Measurements from ENCODE around the gene SULF2. TPM values are rescaled to one million over a fixed set of nuclear protein-coding genes. Genes with fewer than 3 reads are reported as not detected.

Gene SULF2
- total RNA-seq, 3 donors from 2014 or later = 36.3 to 62.5 (median 58.0) TPM

DNA sequence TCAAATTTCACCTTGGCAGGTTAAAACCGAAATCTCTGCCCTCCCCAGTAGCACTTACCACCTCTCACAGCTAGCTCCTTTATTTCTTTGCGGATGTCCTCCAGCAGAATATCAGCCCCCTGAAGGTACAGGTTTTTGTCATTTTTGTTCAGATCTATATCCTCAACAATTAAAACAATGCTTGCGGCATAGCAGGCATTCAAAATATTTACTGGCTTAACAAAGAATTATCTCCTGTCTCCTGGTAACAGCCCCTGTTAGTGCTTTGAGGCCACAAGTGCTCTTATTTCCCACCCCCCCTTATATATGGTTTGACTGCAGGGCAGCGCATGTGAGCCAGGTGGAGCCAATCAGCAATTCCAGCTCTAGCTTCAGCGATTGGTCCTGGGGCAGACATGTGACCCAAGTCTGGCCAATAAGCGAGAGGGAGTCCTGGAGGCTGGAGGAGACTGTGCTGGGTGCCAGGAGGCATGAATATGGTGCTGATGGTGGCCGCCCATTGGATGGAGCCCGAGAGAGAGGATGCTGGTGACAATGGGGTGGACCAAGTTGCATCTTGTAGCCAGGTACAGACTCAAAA lies 21.0 kb downstream of the SULF2 start:
- intact Hi-C loops (cut with DNase I; ENCODE audit: low total_unique reads) = no loop called here
- no peak for TF ChIP-seq POLR2A (IDR thresholded peaks at IDR 0.05)
- TF ChIP-seq POLR2AphosphoS5 (IDR thresholded peaks at IDR 0.05) = no peak
- TF ChIP-seq CTCF (IDR thresholded peaks at IDR 0.05) = no peak
- H3K9me3 ChIP-seq = no peaks in the 10 kb centered on the region
- DNase-seq (ENCODE audit: low spot score in 2 of 2) = no peak
- no peak overlapping the region for H3K4me3 ChIP-seq
- H3K27me3 ChIP-seq = no peaks in the 10 kb centered on the region
- H3K27ac ChIP-seq = no peak overlapping the region
- no peaks in the 10 kb centered on the region for H3K36me3 ChIP-seq
- H3K4me1 ChIP-seq = no peaks in the 10 kb centered on the region

GRCh38 chr20:47762699-47763268 lies 22.5 kb downstream of the SULF2 start:
- TF ChIP-seq CTCF (IDR thresholded peaks at IDR 0.05) = no peak
- no peak for TF ChIP-seq POLR2A (IDR thresholded peaks at IDR 0.05)
- no peak for TF ChIP-seq POLR2AphosphoS5 (IDR thresholded peaks at IDR 0.05)
- no peaks in the 10 kb centered on the region for H3K27me3 ChIP-seq
- H3K36me3 ChIP-seq = no peaks in the 10 kb centered on the region
- no peak overlapping the region for H3K27ac ChIP-seq
- H3K9me3 ChIP-seq = no peaks in the 10 kb centered on the region
- DNase-seq (ENCODE audit: low spot score in 2 of 2) = no peak
- intact Hi-C loops (cut with DNase I; ENCODE audit: low total_unique reads) = no loop called here
- H3K4me3 ChIP-seq = no peak overlapping the region
- H3K4me1 ChIP-seq = no peaks in the 10 kb centered on the region

GRCh38 chr20:47761482-47762047 lies 23.7 kb downstream of the SULF2 start:
- intact Hi-C loops (cut with DNase I; ENCODE audit: low total_unique reads) = no loop called here
- Histone ChIP-seq H3K27me3 (no peaks in the 10 kb centered on the region), H3K4me1 (no peaks in the 10 kb centered on the region), H3K36me3 (no peaks in the 10 kb centered on the region), H3K9me3 (no peaks in the 10 kb centered on the region), H3K4me3 (no peak overlapping the region), H3K27ac (no peak overlapping the region)
- TF ChIP-seq POLR2A (IDR thresholded peaks at IDR 0.05) = no peak
- TF ChIP-seq POLR2AphosphoS5 (IDR thresholded peaks at IDR 0.05) = no peak
- no peak for TF ChIP-seq CTCF (IDR thresholded peaks at IDR 0.05)
- DNase-seq (ENCODE audit: low spot score in 2 of 2) = no peak

DNA sequence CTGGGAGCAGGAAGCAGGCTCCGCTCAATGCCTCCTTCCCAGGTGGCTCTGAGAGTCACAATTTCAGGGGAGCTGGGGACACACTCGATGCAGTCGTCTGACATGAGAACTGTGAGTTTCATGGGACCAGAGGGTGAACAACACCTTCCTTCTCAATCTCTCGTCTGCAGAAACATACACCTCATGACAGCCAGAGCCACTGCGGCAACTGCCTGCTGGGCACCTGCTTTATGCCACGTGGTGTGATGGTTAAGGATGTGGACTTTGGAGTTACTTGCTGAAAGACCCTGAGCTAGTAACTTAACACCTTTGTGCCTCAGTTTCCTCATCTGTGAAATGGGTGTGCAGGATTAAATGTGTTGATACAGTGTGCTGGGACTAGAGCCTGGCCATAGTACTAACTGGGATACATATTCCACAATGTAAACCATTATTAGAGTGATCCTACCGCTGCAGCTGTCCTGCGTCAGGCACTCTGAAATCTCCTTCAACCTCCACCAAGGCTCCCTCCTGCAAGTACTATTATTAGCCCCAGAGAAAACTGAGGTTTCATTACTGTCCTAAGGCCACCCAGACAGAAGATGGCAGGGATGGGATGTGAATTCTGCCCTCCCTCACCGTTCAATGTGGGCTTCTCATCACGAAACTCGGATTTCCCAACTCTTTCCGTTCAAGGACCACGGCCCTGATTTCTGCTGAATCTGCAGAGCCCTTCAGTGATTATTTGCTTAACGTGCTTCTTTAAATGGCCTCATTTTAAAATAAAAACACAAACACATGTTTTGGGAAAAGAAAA lies 24.4 kb downstream of the SULF2 start:
- Histone ChIP-seq H3K9me3 (no peaks in the 10 kb centered on the region), H3K27me3 (no peaks in the 10 kb centered on the region), H3K4me3 (no peak overlapping the region), H3K4me1 (no peaks in the 10 kb centered on the region), H3K36me3 (no peaks in the 10 kb centered on the region), H3K27ac (no peak overlapping the region)
- DNase-seq (ENCODE audit: low spot score in 2 of 2) = no peak
- TF ChIP-seq CTCF (IDR thresholded peaks at IDR 0.05) (no peak), POLR2A (IDR thresholded peaks at IDR 0.05) (no peak), POLR2AphosphoS5 (IDR thresholded peaks at IDR 0.05) (no peak)
- intact Hi-C loops (cut with DNase I; ENCODE audit: low total_unique reads) = no loop called here
